ENCODE measurements around the gene NEK2.

- TF ChIP-seq POLR2AphosphoS5 (IDR thresholded peaks at IDR 0.05) (no peak), POLR2A (IDR thresholded peaks at IDR 0.05) (no peak)
These were observed 47.9 kb upstream of the NEK2 start for GRCh38 chr1:211723273-211723672.

All from breast epithelium (tissue), 3 donors.